Panc1 (cell line): ENCODE results near the gene FSTL4. TPM values are rescaled to one million over a fixed set of nuclear protein-coding genes. Genes with fewer than 3 reads are reported as not detected.

Experiments used
- ATAC-seq: fragments of 200-7000 bp; cut with Tn5 transposase; 2 replicates; pipeline ENCODE4 v1.9.1; 2020; ENCODE audit warnings: mild to moderate bottlenecking, moderate library complexity
- BruUV-seq: library from RNA; stranded (reverse); fragments of 400-500 nt; replicated peaks from 2 replicates; lab custom pipeline; 2021; lab: Mats Ljungman, UMichigan
- CTCF ChIA-PET: fragments of 300-600 bp; sonication (Branson Sonifier 250); formaldehyde crosslinking; loops from one replicate; lab custom pipeline; 2022; ENCODE audit warnings: antibody characterized with exemption; lab: Charles Lee
- POLR2A ChIA-PET: fragments of 300-600 bp; sonication (Branson Sonifier 250); formaldehyde crosslinking; loops from one replicate; lab custom pipeline; 2022; ENCODE audit warnings: antibody characterized with exemption; lab: Charles Lee
- DNase-seq: peaks from one replicate; pipeline ENCODE4 v3.0.0-alpha.2; 2010; ENCODE audit warnings: low read depth, low spot score
- H3K27ac ChIP-seq: 2 replicates; pipeline ENCODE4 v1.5.1; 2011; ENCODE audit warnings: mild to moderate bottlenecking, low read length, inconsistent platforms
- H3K27me3 ChIP-seq: fragments of 200-500 bp; sonication (Bioruptor generic); 2 replicates; pipeline ENCODE4 v1.6.0; 2014; ENCODE audit warnings: low read length, inconsistent platforms; ENCODE audit not compliant: control insufficient read depth, insufficient read depth
- H3K36me3 ChIP-seq: fragments of 200-500 bp; sonication (Bioruptor generic); 2 replicates; pipeline ENCODE4 v1.5.1; 2014; ENCODE audit warnings: inconsistent platforms, mild to moderate bottlenecking, low read length, moderate library complexity; ENCODE audit not compliant: control insufficient read depth, insufficient read depth
- H3K4me1 ChIP-seq: 2 replicates; pipeline ENCODE4 v1.5.1; 2011; ENCODE audit warnings: inconsistent platforms, mild to moderate bottlenecking, low read length, moderate library complexity; ENCODE audit not compliant: control insufficient read depth, insufficient read depth
- H3K4me3 ChIP-seq, 2 experiments: 2 replicates each; pipeline ENCODE4 v1.5.1; 2011 to 2012; ENCODE audit warnings: low read depth in 2 of 2, low read length in 2 of 2, mild to moderate bottlenecking in 2 of 2, inconsistent platforms in 1 of 2, moderate library complexity in 1 of 2
- H3K9me3 ChIP-seq: fragments of 200-500 bp; sonication (Bioruptor generic); 2 replicates; pipeline ENCODE4 v1.5.1; 2014; ENCODE audit warnings: low read depth, mild to moderate bottlenecking, inconsistent platforms, low read length, moderate library complexity; ENCODE audit not compliant: control insufficient read depth, insufficient read depth
- POLR2AphosphoS5 ChIP-seq: IDR thresholded peaks from 2 replicates; pipeline ENCODE4 v1.6.1; 2012; ENCODE audit warnings: mild to moderate bottlenecking, low read depth, low read length, moderate library complexity
- SIN3A ChIP-seq: IDR thresholded peaks from 2 replicates; pipeline ENCODE4 v1.6.1; 2012; ENCODE audit warnings: low read depth, mild to moderate bottlenecking, low read length, moderate library complexity, borderline replicate concordance; ENCODE audit not compliant: insufficient read depth
- TCF7L2 ChIP-seq: IDR thresholded peaks from 2 replicates; pipeline ENCODE4 v1.6.1; 2011; ENCODE audit warnings: mild to moderate bottlenecking, low read depth, low read length, inconsistent platforms
- in situ Hi-C: cut with HindIII; loops from 2 replicates; pipeline ENCODE4 v1.10.0; 2016; ENCODE audit warnings: low sequenced_read_pairs, low pct_unique_long_range_greater_than_20kb
- intact Hi-C: fragments of 100-400 bp; cut with micrococcal nuclease; formaldehyde crosslinking; loops from one replicate; pipeline ENCODE4 v1.10.0; 2022; ENCODE audit not compliant: unreplicated experiment
- total RNA-seq: library from RNA; stranded (reverse); gene quantifications from one replicate; pipeline ENCODE4 v1.2.1, GENCODE V29; 2021; ENCODE audit not compliant: unreplicated experiment
- TF ChIP-seq, protein P1 (sequence below), 2 experiments: IDR thresholded peaks; 2 replicates each; pipeline ENCODE4 v1.6.1; 2011 to 2012; ENCODE audit warnings: low read depth in 2 of 2, control low read depth in 1 of 2, low read length in 1 of 2, mild to moderate bottlenecking in 1 of 2, moderate library complexity in 1 of 2; ENCODE audit not compliant: insufficient read depth in 1 of 2
- TF ChIP-seq, protein P2 (sequence below): fragments of 450-650 bp; IDR thresholded peaks from 2 replicates; pipeline ENCODE4 v1.5.1; 2017; ENCODE audit warnings: mild to moderate bottlenecking

The FSTL4 gene
- total RNA-seq, 1 experiment from 2014 or later = 0.18 TPM

DNA sequence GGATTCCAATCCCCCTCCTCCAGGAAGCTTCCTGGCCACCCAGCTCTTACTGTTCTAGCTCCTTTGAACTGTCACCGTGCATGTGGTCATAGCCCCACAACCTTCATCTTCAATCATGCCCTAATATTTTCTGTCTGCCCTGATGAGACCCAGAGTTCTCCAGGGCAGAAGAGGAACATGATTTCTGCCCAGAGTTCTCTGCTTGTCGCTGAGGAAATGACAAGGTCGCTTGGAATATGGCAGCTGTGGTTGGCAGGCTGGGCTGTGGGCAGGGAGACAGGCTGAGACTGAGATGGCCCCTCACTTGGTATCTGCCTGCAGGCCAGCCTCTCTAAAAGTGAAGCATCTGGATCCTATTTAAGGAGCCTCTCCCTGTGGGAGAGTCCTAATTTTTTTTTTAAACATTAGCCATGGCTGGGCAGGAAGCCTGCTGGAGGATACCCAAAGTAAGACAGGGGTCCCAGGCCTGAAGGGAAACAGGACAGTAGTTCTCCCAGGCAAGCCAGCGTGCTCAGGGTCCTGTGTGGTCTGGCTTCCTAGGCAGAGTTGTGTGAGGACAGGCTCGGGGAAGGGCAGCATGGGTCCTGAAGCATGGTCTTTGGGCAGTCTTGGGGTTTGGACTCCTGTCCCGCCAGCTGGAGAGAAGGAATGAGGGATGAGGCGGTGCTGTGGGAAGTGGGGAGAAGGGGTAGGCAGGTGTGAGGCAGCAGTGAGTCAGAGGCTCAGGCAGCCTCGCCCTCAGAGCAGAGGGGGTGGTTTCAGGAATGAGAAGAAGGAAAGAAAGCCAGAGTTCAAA, 242.1 kb downstream of the FSTL4 start:
- no TSS peak for BruUV-seq
- no peak overlapping the region for H3K4me3 ChIP-seq
- CTCF ChIA-PET = no interaction called here
- TF ChIP-seq, protein P1, sequence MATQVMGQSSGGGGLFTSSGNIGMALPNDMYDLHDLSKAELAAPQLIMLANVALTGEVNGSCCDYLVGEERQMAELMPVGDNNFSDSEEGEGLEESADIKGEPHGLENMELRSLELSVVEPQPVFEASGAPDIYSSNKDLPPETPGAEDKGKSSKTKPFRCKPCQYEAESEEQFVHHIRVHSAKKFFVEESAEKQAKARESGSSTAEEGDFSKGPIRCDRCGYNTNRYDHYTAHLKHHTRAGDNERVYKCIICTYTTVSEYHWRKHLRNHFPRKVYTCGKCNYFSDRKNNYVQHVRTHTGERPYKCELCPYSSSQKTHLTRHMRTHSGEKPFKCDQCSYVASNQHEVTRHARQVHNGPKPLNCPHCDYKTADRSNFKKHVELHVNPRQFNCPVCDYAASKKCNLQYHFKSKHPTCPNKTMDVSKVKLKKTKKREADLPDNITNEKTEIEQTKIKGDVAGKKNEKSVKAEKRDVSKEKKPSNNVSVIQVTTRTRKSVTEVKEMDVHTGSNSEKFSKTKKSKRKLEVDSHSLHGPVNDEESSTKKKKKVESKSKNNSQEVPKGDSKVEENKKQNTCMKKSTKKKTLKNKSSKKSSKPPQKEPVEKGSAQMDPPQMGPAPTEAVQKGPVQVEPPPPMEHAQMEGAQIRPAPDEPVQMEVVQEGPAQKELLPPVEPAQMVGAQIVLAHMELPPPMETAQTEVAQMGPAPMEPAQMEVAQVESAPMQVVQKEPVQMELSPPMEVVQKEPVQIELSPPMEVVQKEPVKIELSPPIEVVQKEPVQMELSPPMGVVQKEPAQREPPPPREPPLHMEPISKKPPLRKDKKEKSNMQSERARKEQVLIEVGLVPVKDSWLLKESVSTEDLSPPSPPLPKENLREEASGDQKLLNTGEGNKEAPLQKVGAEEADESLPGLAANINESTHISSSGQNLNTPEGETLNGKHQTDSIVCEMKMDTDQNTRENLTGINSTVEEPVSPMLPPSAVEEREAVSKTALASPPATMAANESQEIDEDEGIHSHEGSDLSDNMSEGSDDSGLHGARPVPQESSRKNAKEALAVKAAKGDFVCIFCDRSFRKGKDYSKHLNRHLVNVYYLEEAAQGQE (IDR thresholded peaks at IDR 0.05; ENCODE audit: insufficient read depth in 1 of 2, low read depth in 2 of 2, low read length in 1 of 2) = no peak
- TF ChIP-seq POLR2AphosphoS5 (no peak), SIN3A (no peak), TCF7L2 (no peak)
- TF ChIP-seq, protein P2, sequence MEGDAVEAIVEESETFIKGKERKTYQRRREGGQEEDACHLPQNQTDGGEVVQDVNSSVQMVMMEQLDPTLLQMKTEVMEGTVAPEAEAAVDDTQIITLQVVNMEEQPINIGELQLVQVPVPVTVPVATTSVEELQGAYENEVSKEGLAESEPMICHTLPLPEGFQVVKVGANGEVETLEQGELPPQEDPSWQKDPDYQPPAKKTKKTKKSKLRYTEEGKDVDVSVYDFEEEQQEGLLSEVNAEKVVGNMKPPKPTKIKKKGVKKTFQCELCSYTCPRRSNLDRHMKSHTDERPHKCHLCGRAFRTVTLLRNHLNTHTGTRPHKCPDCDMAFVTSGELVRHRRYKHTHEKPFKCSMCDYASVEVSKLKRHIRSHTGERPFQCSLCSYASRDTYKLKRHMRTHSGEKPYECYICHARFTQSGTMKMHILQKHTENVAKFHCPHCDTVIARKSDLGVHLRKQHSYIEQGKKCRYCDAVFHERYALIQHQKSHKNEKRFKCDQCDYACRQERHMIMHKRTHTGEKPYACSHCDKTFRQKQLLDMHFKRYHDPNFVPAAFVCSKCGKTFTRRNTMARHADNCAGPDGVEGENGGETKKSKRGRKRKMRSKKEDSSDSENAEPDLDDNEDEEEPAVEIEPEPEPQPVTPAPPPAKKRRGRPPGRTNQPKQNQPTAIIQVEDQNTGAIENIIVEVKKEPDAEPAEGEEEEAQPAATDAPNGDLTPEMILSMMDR = no peak
- POLR2A ChIA-PET = no interaction called here
- no peak for DNase-seq
- H3K9me3 ChIP-seq = no peaks in the 10 kb centered on the region
- H3K27ac ChIP-seq = no peak overlapping the region
- intact Hi-C loops (no loop called here), in situ Hi-C loops (no loop called here)
- no peak for ATAC-seq
- H3K4me1 ChIP-seq = no peaks in the 10 kb centered on the region
- H3K27me3 ChIP-seq = peaks cover 3% of the 10 kb centered on the region; the same call in 1 of the 2 replicates
- H3K36me3 ChIP-seq = no peaks in the 10 kb centered on the region

- no peaks in the 10 kb centered on the region for H3K9me3 ChIP-seq
- H3K4me3 ChIP-seq = no peak overlapping the region
- ChIA-PET CTCF (interaction anchor here (0.5 kb wide), 1 partner anchor 1767 kb away, joined by 3 read pairs; no protein-coding TSS in a partner anchor), POLR2A (interaction anchor here (1.2 kb wide), 1 partner anchor 15 kb away, joined by 3 read pairs; no protein-coding TSS in a partner anchor)
- no peaks in the 10 kb centered on the region; the same call in 1 of the 2 replicates for H3K27me3 ChIP-seq
- BruUV-seq = no TSS peak
- TF ChIP-seq, protein P1 (IDR thresholded peaks at IDR 0.05; ENCODE audit: insufficient read depth in 1 of 2, low read depth in 2 of 2, low read length in 1 of 2) = no peak
- TF ChIP-seq POLR2AphosphoS5 (no peak), TCF7L2 (no peak), SIN3A (no peak)
- TF ChIP-seq, protein P2 = no peak
- no peak for DNase-seq
- H3K4me1 ChIP-seq = no peaks in the 10 kb centered on the region
- in situ Hi-C loops = no loop called here
- intact Hi-C loops = no loop called here
- ATAC-seq = no peak
- H3K36me3 ChIP-seq = no peaks in the 10 kb centered on the region
- H3K27ac ChIP-seq = no peak overlapping the region
These were observed 243.2 kb downstream of the FSTL4 start for GRCh38 chr5:133368916-133369783.
